Measurements from ENCODE around the gene LRRC59. TPM values are rescaled to one million over a fixed set of nuclear protein-coding genes. Genes with fewer than 3 reads are reported as not detected.

LRRC59 gene
- polyA plus RNA-seq, 1 donor from 2014 or later = 67.2 TPM

Small RNAs within 50 kb of the gene (small RNA-seq; reads per million reads assigned to genes)
- 0 to 1.2 (median 0) reads per million in 3 experiments for gene RF00019

Other genes with a start within 250 kb of the LRRC59 start
- 29.2 and 30.5 TPM in 2 replicates for gene PPP1R9B, start 246.8 kb downstream of the LRRC59 start, polyA plus RNA-seq
- 0.43 TPM in 1 of 2 replicates, not detected in the other for gene SGCA, start 231.5 kb downstream of the LRRC59 start, polyA plus RNA-seq
- 0.14 TPM in 1 of 2 replicates, not detected in the other for gene COL1A1, start 195.9 kb downstream of the LRRC59 start, polyA plus RNA-seq
- gene TMEM92, start 123.1 kb downstream of the LRRC59 start, polyA plus RNA-seq = not detected in 2 replicates
- 6.9 and 9.5 TPM in 2 replicates for gene XYLT2, start 51.4 kb downstream of the LRRC59 start, polyA plus RNA-seq
- gene MRPL27, start 24.3 kb downstream of the LRRC59 start, polyA plus RNA-seq = 118 and 138 TPM in 2 replicates
- 1.1 and 5.4 TPM in 2 replicates for gene EME1, start 24.3 kb downstream of the LRRC59 start, polyA plus RNA-seq
- gene ACSF2, start 28.7 kb upstream of the LRRC59 start, polyA plus RNA-seq = not detected in 2 replicates
- not detected in 2 replicates for gene CHAD, start 71.4 kb upstream of the LRRC59 start, polyA plus RNA-seq
- 61.9 and 73.5 TPM in 2 replicates for gene RSAD1, start 81.3 kb upstream of the LRRC59 start, polyA plus RNA-seq
- 0.34 and 0.35 TPM in 2 replicates for gene MYCBPAP, start 110.9 kb upstream of the LRRC59 start, polyA plus RNA-seq
- gene EPN3, start 135.2 kb upstream of the LRRC59 start, polyA plus RNA-seq = not detected in 2 replicates
- 48.1 and 53.5 TPM in 2 replicates for gene SPATA20, start 149.7 kb upstream of the LRRC59 start, polyA plus RNA-seq
- 10.9 and 11.0 TPM in 2 replicates for gene CACNA1G, start 163.2 kb upstream of the LRRC59 start, polyA plus RNA-seq
- 0.08 TPM in 1 of 2 replicates, not detected in the other for gene ABCC3, start 237.4 kb upstream of the LRRC59 start, polyA plus RNA-seq

All from neural cell (in vitro differentiated cells).